ENCODE measurements around the gene ACSL5. TPM values are rescaled to one million over a fixed set of nuclear protein-coding genes. Genes with fewer than 3 reads are reported as not detected.

The ACSL5 gene
- total RNA-seq, 2 experiments from 2014 or later: 25.3 to 25.4 TPM

DNA sequence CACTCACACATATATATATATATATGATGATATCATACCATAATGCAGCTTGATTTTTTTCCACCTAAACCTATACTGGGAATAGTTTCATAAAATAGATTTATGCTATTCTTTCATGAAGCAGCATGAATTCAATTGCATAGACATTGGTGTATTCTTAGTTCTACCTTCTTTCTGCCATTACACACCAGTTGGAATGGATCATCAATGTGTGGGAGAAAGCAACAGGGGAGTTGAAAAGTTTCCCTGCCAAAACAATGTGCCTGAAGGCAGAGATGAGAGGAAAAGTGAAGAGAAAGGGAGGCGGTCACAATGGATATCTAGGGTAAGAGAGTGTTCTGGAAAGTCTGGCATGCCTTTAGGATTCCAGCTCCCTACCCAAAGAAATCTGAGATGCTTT, 25.2 kb upstream of the ACSL5 start:
- no peak for DNase-seq (ENCODE audit: low spot score)
- Histone ChIP-seq H3K9me3 (ENCODE audit: low read length) (no peaks in the 10 kb centered on the region), H3K9me2 (ENCODE audit: insufficient read depth, low read length) (no peaks in the 10 kb centered on the region), H3K4me3 (ENCODE audit: low read depth, low read length, poor library complexity, severe bottlenecking) (no peak overlapping the region), H3K79me2 (ENCODE audit: insufficient read depth, low read depth, low read length) (no peaks in the 10 kb centered on the region), H3K4me1 (ENCODE audit: insufficient read depth, low read length, poor library complexity, severe bottlenecking) (no peaks in the 10 kb centered on the region), H4K20me1 (ENCODE audit: insufficient read depth, low read length) (no peaks in the 10 kb centered on the region), H3K27ac (ENCODE audit: low read depth, low read length, poor library complexity, severe bottlenecking) (no peak overlapping the region), H3K36me3 (ENCODE audit: insufficient read depth, low read length) (no peaks in the 10 kb centered on the region), H3K4me2 (ENCODE audit: low read length) (no peak overlapping the region), H2AFZ (ENCODE audit: low read length) (no peak overlapping the region)
- TF ChIP-seq CTCF (conservative IDR thresholded peaks at IDR 0.05; ENCODE audit: low read length): no peak
- TF ChIP-seq EZH2phosphoT487 (IDR thresholded peaks at IDR 0.05; ENCODE audit: borderline replicate concordance, low read depth, low read length): no peak
- BruUV-seq (replicated peaks): no TSS peak
- ChIA-PET CTCF (ENCODE audit: unreplicated experiment) (no interaction called here), POLR2A (interaction anchor here (0.6 to 1.4 kb wide), 4 partner anchors 8 to 1156 kb away, joined by 3 to 11 read pairs (median 3); partner anchors contain the start of gene ACSL5)
- intact Hi-C loops (cut with micrococcal nuclease; ENCODE audit: unreplicated experiment): no loop called here

DNA sequence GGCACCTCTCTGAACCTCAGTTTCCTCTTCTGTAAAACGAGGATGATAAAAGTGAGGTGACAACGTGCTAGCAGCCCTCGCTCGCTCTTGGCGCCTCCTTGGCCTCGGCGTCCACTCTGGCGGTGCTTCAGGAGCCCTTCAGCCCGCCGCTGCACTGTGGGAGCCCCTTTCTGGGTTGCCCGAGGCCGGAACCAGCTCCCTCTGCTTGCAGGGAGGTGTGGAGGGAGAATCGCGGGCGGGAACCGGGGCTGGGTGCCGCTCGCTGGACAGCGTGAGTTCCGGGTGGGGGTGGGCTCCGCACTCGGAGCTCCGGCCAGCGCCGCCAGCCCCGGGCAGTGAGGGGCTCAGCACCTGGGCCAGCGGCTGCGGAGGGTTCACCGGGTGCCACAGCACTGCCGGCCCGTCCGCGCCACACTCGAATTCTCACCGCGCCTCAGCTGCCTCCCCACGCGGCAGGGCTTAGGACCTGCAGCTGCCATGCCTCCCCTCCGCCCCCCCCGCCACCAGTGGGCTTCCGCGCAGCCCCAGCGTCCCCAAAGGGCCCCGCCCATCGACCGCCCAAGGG, 24.3 kb upstream of the ACSL5 start:
- H3K36me3 ChIP-seq (ENCODE audit: insufficient read depth, low read length): no peaks in the 10 kb centered on the region
- no peaks in the 10 kb centered on the region for H4K20me1 ChIP-seq (ENCODE audit: insufficient read depth, low read length)
- ChIA-PET CTCF (ENCODE audit: unreplicated experiment) (no interaction called here), POLR2A (interaction anchor here (1.2 kb wide), 1 partner anchor 17 kb away, joined by 3 read pairs; no protein-coding TSS in a partner anchor)
- TF ChIP-seq EZH2phosphoT487 (IDR thresholded peaks at IDR 0.05; ENCODE audit: borderline replicate concordance, low read depth, low read length) (no peak), CTCF (conservative IDR thresholded peaks at IDR 0.05; ENCODE audit: low read length) (no peak)
- no peaks in the 10 kb centered on the region for H3K9me3 ChIP-seq (ENCODE audit: low read length)
- no peak for DNase-seq (ENCODE audit: low spot score)
- BruUV-seq (replicated peaks): no TSS peak
- H3K4me2 ChIP-seq (ENCODE audit: low read length): no peak overlapping the region
- no peaks in the 10 kb centered on the region for H3K9me2 ChIP-seq (ENCODE audit: insufficient read depth, low read length)
- H3K4me1 ChIP-seq (ENCODE audit: insufficient read depth, low read length, poor library complexity, severe bottlenecking): no peaks in the 10 kb centered on the region
- H3K79me2 ChIP-seq (ENCODE audit: insufficient read depth, low read depth, low read length): no peaks in the 10 kb centered on the region
- intact Hi-C loops (cut with micrococcal nuclease; ENCODE audit: unreplicated experiment): no loop called here
- no peak overlapping the region for H3K4me3 ChIP-seq (ENCODE audit: low read depth, low read length, poor library complexity, severe bottlenecking)
- H3K27ac ChIP-seq (ENCODE audit: low read depth, low read length, poor library complexity, severe bottlenecking): no peak overlapping the region
- no peak overlapping the region for H2AFZ ChIP-seq (ENCODE audit: low read length)

DNA sequence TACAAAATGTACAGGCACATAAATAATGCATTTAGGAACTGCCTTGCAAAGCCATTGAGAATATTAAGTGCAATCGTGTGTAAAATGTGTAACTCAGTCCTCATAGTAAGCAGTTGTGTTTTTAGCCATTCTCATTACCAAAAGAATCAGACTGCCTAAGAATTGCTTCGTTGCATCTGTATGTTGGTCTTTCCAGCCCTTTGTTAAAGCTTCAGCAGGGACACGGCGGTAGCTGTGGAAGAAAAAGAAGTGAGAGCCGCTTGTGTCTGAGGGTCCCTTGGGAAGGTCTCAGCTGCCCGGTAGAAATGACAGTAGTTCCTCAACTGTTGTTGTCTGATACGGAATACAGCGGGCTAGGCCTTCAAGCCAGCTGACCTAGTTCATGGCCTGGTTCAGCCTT, 22.8 kb upstream of the ACSL5 start:
- no peak overlapping the region for H3K4me2 ChIP-seq (ENCODE audit: low read length)
- no peaks in the 10 kb centered on the region for H3K4me1 ChIP-seq (ENCODE audit: insufficient read depth, low read length, poor library complexity, severe bottlenecking)
- no TSS peak for BruUV-seq (replicated peaks)
- no peak overlapping the region for H3K4me3 ChIP-seq (ENCODE audit: low read depth, low read length, poor library complexity, severe bottlenecking)
- POLR2A ChIA-PET: interaction anchor here (0.7 to 1.8 kb wide), 3 partner anchors 9 to 25 kb away, joined by 3 to 8 read pairs (median 4); no protein-coding TSS in a partner anchor
- TF ChIP-seq CTCF (conservative IDR thresholded peaks at IDR 0.05; ENCODE audit: low read length) (no peak), EZH2phosphoT487 (IDR thresholded peaks at IDR 0.05; ENCODE audit: borderline replicate concordance, low read depth, low read length) (no peak)
- H4K20me1 ChIP-seq (ENCODE audit: insufficient read depth, low read length): no peaks in the 10 kb centered on the region
- H3K79me2 ChIP-seq (ENCODE audit: insufficient read depth, low read depth, low read length): no peaks in the 10 kb centered on the region
- no peaks in the 10 kb centered on the region for H3K36me3 ChIP-seq (ENCODE audit: insufficient read depth, low read length)
- no peak for DNase-seq (ENCODE audit: low spot score)
- CTCF ChIA-PET (ENCODE audit: unreplicated experiment): no interaction called here
- intact Hi-C loops (cut with micrococcal nuclease; ENCODE audit: unreplicated experiment): no loop called here
- H3K9me3 ChIP-seq (ENCODE audit: low read length): no peaks in the 10 kb centered on the region
- H3K27ac ChIP-seq (ENCODE audit: low read depth, low read length, poor library complexity, severe bottlenecking): no peak overlapping the region
- H3K9me2 ChIP-seq (ENCODE audit: insufficient read depth, low read length): no peaks in the 10 kb centered on the region
- no peak overlapping the region for H2AFZ ChIP-seq (ENCODE audit: low read length)

Data from OCI-LY7 (cell line).